ENCODE results near the gene MAPK8.

- TF ChIP-seq CTCF (conservative IDR thresholded peaks at IDR 0.05) (no peak), ZFX (IDR thresholded peaks at IDR 0.05) (no peak)
Measured at GRCh38 chr10:48446785-48447184, 140.3 kb downstream of the MAPK8 start.
